Measurements from ENCODE around the gene NDOR1.
A peak's percentile ranks its signal among the peaks of the same experiment; 100 is the strongest.
"Not testable (repeated sequence)": the region's sequence is repeated elsewhere in the genome, so short reads cannot be mapped to it uniquely, and the experiment has no call there.

DNA sequence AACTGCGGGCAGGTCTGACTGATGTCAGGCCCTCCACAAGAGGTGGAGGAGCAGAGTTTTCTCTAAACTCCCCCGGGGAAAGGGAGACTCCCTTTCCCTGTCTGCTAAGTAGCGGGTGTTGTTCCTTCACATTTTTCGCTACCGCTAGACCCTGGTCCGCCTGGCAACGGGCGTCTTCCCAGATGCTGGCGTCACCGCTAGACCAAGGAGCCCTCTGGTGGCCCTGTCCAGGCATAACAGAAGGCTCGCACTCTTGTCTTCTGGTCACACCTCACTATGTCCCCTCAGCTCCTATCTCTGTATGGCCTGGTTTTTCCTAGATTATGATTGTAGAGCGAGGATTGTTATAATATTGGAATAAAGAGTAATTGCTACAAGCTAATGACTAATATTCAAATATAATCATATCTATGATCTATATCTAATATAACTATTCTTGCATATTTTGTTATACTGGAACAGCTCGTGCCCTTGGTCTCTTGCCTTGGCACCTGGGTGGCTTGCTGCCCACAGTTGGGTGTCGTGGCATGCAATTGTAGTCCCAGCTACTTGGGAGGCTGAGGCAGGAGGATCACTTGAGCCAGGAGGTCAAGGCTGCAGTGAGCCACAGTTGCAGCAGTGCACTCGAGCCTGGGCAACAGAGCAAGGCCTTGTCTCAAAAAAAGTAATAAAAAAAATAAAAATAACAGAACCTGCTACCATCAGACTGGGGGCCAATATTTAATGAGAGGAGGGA lies 56.8 kb downstream of the NDOR1 start:
- not testable (repeated sequence) for TF ChIP-seq POLR2A (IDR thresholded peaks at IDR 0.05)
- TF ChIP-seq, protein P1, sequence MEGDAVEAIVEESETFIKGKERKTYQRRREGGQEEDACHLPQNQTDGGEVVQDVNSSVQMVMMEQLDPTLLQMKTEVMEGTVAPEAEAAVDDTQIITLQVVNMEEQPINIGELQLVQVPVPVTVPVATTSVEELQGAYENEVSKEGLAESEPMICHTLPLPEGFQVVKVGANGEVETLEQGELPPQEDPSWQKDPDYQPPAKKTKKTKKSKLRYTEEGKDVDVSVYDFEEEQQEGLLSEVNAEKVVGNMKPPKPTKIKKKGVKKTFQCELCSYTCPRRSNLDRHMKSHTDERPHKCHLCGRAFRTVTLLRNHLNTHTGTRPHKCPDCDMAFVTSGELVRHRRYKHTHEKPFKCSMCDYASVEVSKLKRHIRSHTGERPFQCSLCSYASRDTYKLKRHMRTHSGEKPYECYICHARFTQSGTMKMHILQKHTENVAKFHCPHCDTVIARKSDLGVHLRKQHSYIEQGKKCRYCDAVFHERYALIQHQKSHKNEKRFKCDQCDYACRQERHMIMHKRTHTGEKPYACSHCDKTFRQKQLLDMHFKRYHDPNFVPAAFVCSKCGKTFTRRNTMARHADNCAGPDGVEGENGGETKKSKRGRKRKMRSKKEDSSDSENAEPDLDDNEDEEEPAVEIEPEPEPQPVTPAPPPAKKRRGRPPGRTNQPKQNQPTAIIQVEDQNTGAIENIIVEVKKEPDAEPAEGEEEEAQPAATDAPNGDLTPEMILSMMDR (IDR thresholded peaks at IDR 0.05): peak; percentile 20 to 56 (median 44)
